ENCODE data around the gene TGFBR3.

The TGFBR3 gene

DNA sequence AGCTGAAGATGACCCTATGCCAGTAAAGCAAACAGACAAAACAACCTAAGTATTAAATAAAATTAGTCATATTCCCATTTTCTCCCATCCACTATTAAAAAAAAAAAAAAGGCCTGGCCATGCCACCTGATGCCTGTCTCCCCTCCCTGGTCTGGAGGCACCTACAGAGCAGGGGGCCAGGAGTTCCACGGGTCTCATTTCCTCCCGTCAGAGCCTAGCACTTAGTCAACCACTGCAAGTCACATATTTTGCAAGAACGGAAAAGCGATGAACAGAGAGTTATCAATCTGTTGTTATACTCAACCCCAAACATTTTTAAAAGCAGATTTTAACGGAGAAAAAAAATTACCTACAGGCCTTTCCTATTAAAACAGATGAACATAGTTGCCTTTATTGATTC is 59.3 kb downstream of the TGFBR3 start:
- no peak overlapping the region for H3K27ac ChIP-seq
- no peaks in the 10 kb centered on the region for H3K27me3 ChIP-seq (replicated peaks)
- H3K4me3 ChIP-seq (ENCODE audit: low read depth, low read length) = no peak overlapping the region
- in situ Hi-C loops (cut with HindIII; ENCODE audit: low pct_ligation_motif_present, low sequenced_read_pairs) = no loop called here
- H3K36me3 ChIP-seq (replicated peaks) = no peaks in the 10 kb centered on the region
- DNase-seq = no peak
- TF ChIP-seq, protein P1, sequence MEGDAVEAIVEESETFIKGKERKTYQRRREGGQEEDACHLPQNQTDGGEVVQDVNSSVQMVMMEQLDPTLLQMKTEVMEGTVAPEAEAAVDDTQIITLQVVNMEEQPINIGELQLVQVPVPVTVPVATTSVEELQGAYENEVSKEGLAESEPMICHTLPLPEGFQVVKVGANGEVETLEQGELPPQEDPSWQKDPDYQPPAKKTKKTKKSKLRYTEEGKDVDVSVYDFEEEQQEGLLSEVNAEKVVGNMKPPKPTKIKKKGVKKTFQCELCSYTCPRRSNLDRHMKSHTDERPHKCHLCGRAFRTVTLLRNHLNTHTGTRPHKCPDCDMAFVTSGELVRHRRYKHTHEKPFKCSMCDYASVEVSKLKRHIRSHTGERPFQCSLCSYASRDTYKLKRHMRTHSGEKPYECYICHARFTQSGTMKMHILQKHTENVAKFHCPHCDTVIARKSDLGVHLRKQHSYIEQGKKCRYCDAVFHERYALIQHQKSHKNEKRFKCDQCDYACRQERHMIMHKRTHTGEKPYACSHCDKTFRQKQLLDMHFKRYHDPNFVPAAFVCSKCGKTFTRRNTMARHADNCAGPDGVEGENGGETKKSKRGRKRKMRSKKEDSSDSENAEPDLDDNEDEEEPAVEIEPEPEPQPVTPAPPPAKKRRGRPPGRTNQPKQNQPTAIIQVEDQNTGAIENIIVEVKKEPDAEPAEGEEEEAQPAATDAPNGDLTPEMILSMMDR (IDR thresholded peaks at IDR 0.05; ENCODE audit: low read depth, low read length, missing control alignments) = no peak

DNA sequence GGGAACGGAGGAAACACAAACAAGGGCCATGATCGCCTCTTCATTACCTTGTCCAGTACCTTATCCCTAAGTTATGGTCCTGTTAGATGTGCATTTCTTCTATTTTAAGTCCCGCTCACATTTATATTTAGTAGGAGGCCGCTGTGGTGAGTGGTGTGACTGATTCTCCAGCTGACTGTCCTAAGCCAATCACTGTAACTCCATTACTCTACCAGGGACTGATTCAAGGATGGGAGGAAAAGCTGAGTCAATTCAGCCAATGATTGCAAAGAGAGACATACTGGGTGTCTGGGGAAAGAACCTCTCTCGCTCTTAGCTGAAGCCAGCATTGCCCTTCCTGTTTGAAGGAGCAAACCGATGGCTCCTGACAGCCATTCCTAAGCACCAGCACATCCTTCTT is 59.7 kb downstream of the TGFBR3 start:
- Histone ChIP-seq H3K27me3 (replicated peaks) (no peaks in the 10 kb centered on the region), H3K36me3 (replicated peaks) (no peaks in the 10 kb centered on the region), H3K27ac (no peak overlapping the region), H3K4me3 (ENCODE audit: low read depth, low read length) (no peak overlapping the region)
- in situ Hi-C loops (cut with HindIII; ENCODE audit: low pct_ligation_motif_present, low sequenced_read_pairs) = no loop called here
- DNase-seq = no peak
- TF ChIP-seq, protein P1 (IDR thresholded peaks at IDR 0.05; ENCODE audit: low read depth, low read length, missing control alignments) = no peak

DNA sequence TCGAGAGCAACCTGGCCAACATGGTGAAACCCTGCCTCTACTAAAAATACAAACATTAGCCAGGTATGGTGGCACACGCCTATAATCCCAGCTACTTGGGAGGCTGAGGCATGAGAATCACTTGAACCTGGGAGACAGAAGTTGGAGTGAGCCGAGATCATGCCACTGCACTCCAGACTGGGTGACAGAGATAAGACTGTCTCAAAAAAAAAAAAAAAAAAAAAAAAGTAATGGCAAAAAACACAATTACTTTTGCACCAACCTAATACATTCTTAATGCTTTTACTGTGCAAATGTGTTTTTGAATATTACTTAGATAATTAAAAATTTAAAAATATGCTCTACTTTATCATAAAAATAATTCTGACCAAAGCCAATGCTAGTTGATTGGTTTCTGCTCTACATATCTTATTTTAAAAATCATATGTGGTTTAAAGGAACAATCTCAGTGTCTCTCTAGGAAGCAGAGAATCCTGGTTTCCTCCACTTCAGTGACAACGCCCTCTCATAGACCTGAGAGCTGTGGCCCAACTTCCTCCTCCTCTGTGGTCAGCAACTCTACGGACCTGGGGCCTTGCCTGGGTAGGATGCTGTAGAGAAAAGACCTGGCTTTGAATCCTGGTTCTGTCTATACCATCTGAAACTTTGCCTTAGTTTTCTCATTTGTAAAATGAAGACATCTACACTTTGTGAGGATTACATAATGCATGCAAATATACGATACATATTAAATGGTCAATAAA is 64.7 kb downstream of the TGFBR3 start:
- H3K27me3 ChIP-seq (replicated peaks) = no peaks in the 10 kb centered on the region
- in situ Hi-C loops (cut with HindIII; ENCODE audit: low pct_ligation_motif_present, low sequenced_read_pairs) = no loop called here
- no peak overlapping the region for H3K4me3 ChIP-seq (ENCODE audit: low read depth, low read length)
- TF ChIP-seq, protein P1 (IDR thresholded peaks at IDR 0.05; ENCODE audit: low read depth, low read length, missing control alignments) = no peak
- H3K27ac ChIP-seq = no peak overlapping the region
- no peak for DNase-seq
- no peaks in the 10 kb centered on the region for H3K36me3 ChIP-seq (replicated peaks)

DNA sequence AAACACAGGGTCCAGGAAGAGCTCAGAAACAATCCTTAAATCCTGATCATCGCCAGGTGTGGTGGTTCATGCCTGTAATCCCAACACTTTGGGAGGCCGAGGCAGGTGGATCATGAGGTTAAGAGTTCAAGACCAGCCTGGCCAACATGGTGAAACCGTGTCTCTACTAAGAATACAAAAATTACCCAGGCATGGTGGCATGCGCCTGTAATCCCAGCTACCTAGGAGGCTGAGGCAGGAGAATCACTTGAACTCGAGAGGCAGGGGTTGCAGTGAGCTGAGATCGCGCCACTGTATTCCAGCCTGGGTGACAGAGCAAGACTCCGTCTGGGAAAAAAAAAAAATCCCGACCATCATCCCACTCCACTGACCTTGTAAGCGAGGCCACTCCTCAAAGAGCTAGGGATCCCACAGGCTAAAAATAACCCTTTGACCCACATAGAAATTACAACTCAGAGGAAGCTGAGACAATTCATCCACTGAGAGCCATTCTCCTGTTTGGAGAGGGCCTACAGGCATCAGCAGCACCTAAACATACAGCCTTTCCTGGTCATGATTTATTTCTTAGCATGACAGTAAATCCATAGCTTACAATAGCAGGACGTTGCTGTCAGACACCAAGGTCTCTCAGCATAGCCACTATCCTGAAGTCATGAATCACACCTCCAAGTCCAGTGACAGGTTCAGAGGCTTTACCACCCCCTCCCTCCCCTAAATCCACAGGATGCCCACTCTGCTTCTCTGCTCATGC is 66.7 kb downstream of the TGFBR3 start:
- TF ChIP-seq, protein P1 (IDR thresholded peaks at IDR 0.05; ENCODE audit: low read depth, low read length, missing control alignments) = no peak
- in situ Hi-C loops (cut with HindIII; ENCODE audit: low pct_ligation_motif_present, low sequenced_read_pairs) = no loop called here
- H3K4me3 ChIP-seq (ENCODE audit: low read depth, low read length) = no peak overlapping the region
- no peaks in the 10 kb centered on the region for H3K36me3 ChIP-seq (replicated peaks)
- H3K27me3 ChIP-seq (replicated peaks) = no peaks in the 10 kb centered on the region
- DNase-seq = no peak
- no peak overlapping the region for H3K27ac ChIP-seq

DNA sequence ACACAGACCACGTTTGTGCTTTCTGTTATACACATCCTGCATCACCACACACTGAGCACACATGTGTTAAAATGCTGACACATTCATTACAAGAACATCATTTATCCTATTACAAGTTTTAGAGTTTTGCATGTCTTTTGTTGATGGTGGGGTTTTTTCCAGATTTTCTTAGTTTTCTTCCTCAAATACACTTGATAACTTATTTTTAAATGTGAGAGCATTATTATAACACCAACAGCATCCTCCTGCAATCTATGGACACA is 67.3 kb downstream of the TGFBR3 start:
- Histone ChIP-seq H3K27ac (no peak overlapping the region), H3K27me3 (replicated peaks) (no peaks in the 10 kb centered on the region), H3K4me3 (ENCODE audit: low read depth, low read length) (no peak overlapping the region), H3K36me3 (replicated peaks) (no peaks in the 10 kb centered on the region)
- no peak for DNase-seq
- TF ChIP-seq, protein P1 (IDR thresholded peaks at IDR 0.05; ENCODE audit: low read depth, low read length, missing control alignments) = no peak
- in situ Hi-C loops (cut with HindIII; ENCODE audit: low pct_ligation_motif_present, low sequenced_read_pairs) = no loop called here
